HUDEP-2 (cell line): ENCODE results near the gene AGXT.

ENCODE experiments used
- DNase-seq, 76 experiments: peaks; one replicate each; lab custom pipeline; 2025; ENCODE audit not compliant: unreplicated experiment in 76 of 76; lab: John Stamatoyannopoulos, UW

Gene AGXT

DNA sequence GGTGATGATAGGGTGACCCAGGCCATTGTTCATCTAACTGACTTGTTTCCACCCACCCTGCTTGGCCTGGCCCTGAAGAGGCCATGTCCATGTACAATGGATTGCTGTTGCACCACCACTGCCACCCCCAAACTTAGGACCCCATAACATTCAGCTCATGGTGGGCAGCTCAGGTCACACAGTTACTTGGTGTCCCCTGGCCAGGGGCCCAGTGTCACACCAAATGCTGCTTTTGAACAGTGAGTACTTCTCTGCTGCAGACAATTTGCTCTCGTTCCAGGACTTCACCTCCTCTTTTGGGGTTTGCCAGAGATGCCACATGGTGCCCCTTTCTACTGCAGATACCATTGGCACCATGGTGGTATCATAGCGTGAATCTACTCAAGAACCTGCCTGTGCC, 15.6 kb downstream of the AGXT start:
- no peak for DNase-seq

DNA sequence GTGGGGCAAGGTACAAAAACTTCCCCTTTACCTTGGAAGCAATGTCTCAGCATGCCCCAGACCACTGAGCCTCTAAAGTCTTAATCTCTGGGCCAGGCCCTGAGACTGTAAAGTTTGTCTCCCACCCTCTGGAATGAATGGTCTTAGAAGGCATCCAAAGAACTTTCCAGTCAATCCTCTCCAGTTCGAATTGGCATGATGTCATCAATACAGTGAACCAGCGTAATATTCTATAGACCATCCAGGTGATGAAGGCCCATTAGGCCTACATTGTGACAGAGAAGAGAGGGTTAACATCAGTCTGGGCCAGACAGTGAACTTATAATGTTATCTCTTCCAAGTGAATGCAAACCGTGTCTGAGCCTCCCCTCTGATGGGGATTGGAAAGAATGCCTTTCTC, 16.1 kb downstream of the AGXT start:
- DNase-seq: no peak

DNA sequence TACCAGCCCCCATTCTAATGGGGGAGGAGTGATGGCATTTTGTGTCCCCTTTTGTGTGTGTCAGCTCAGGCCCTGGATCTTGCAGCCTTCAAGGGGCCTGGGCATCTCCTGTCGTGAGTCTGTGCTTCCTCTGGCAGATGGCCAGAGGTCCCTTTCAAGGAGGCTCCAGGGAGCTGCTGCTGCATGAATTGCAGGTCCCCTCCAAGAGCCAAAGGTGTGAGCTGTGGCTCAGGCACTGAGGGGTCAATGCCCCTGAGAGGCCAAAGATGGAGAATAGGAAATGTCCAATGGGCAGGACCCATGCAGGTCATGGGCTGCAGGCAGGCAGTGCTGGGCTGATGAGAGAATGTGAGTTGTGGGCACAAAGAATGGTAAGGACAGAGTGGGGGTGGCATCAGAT, 16.9 kb downstream of the AGXT start:
- no peak for DNase-seq

DNA sequence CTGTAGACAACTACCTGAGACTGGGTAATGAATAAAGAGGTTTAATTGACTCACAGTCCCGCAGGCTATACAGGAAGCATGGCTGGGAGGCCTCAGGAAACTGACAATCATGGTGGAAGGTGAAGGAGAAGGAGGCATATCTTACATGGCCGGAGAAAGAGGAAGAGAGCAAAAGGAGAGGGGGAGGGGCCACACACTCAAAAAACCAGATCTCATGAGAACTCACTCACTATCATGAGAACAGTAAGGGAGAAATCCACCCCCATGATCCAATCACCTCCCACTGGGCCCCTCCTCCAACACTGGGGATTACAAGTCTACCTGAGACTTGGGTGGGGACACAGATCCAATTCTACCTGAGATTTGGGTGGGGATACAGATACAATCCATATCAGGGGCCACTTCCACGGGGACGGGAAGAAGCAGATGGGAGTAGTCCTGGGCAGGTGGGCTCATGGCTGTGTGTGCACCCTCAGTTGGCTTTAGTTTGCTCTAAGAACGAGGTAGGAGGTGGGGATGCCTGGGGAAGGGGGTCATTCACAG, 17.5 kb downstream of the AGXT start:
- no peak for DNase-seq

DNA sequence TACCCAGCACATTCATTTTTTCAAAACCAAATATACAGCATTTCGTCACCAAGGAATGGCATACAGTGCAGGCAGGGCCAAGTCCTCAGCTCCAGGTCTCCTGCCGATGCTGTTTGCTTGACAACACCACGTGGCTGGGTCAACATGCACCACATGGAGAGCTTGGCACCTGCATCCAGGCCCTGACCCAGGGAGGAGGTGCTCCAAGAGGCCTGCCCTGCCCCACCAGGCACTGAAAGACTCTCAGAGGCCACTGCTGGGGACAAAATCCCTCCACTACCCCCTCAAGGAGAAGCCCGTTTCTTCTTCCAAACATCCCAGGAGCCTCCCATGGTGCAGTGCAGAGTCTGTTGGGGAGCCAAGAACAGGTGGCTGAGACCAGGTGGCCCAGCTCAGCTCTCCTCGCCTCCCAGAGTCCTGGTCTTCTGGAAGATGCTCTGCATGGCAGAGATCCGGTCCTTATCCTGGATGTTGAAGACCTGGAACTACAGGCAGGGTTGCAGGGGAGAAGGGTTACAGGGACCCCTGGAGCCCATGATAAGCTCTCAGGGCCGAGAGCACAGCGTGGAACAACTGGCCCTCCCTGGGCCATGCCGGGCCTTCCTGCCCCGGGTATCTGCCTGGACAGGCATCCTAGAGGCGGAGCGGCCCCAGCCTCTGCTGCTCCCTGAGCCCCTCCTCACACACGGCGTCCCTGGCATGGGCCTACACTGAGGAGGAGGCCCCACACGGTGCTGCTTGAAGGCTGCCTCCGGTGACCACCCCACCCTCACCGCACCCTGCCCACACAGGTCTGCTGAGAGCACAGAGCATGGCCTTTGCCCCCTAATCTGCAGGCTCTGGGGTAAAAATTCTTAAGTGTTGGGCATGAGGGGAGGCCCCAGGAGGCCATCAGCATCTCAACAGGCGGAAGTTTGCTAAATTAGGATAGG, 18.3 kb downstream of the AGXT start:
- DNase-seq: no peak

DNA sequence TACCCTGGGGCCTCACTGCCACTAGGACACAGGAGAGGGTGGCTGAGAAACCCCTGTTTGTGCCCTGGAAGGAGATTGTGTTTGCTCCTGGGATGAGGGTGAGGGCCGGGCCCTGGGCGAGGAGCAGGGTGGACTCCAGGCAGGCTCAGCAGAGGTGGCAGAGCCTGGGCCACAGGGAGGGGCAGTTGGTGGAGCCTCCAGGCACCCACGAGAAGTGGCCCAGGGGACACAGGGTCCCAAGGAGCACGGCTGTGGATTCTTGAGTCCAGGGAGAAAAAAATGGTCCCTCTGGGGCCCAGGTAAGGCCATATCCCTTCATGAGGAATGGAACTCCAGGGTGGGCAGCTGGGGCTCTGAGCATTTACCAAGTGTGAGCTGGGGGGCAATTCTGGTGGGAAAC, 19.0 kb downstream of the AGXT start:
- DNase-seq: no peak

DNA sequence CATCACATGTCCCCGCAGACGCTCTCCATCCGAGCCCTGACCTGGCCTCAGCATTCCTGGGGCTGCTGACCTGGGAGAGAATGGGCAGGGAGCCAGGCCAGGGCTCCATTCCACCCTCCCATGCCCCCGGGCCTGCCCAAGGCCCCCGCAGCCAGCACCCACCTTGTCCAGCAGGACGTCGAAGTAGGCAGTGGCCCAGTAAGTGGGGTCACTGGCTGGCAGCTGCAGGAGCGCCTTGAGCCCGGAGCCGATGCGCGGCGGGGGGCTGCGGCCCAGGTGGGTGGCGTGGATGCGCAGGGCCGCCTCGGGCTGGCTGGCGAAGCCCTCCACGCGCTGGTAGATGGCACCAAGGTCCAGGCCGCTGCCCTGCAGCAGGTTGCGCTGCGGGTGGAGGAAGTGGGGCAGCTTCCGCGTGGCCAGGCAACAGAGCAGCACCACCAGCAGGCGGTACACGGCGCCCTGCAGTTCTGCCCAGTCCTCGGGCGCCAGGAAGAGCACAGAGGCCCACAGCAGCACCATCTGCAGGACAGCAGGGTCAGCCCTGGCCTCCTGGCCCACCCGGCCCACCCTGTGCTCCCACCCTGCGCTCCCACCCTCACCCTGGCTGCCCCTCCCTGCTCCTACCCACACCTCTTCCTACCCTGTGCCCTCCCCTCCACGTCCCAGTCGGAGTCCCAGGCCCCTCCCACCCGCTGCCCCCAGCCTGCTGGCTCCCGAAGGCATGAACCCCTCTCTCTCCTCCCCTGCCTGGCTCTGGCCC, 19.7 kb downstream of the AGXT start:
- DNase-seq: no peak

DNA sequence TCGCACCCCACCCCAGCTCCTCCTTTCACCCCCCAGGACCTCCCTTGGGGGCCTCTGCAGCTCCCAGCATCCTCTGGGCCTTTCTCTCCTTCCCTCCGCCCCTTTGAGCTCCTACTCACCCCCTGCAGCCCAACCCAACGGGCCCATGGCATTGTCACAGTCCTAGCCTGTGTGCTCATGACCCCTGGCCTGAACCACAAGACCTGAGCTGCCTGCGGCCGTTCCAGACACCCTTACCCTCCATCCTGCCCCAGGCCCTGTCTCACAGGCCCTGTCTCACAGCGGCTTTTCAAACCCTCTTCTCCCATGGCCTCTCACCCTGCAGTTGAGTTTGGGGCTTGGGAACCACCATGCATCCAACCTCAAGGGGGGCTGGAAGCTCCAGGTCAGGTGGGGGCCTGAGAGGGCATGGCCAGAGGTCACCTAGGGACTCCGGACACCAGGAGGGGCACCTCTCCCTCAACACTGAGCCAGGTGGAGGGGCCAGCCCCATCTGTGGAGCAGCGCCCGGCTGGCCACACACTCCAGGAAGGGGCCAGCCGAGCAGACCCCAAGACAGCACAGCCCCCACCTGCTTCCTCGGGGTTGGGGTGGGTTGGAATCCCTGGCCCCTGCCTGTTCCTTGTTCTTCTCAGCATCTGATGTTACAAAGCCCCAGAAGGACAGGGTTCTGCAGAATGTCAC, 20.4 kb downstream of the AGXT start:
- DNase-seq: no peak

DNA sequence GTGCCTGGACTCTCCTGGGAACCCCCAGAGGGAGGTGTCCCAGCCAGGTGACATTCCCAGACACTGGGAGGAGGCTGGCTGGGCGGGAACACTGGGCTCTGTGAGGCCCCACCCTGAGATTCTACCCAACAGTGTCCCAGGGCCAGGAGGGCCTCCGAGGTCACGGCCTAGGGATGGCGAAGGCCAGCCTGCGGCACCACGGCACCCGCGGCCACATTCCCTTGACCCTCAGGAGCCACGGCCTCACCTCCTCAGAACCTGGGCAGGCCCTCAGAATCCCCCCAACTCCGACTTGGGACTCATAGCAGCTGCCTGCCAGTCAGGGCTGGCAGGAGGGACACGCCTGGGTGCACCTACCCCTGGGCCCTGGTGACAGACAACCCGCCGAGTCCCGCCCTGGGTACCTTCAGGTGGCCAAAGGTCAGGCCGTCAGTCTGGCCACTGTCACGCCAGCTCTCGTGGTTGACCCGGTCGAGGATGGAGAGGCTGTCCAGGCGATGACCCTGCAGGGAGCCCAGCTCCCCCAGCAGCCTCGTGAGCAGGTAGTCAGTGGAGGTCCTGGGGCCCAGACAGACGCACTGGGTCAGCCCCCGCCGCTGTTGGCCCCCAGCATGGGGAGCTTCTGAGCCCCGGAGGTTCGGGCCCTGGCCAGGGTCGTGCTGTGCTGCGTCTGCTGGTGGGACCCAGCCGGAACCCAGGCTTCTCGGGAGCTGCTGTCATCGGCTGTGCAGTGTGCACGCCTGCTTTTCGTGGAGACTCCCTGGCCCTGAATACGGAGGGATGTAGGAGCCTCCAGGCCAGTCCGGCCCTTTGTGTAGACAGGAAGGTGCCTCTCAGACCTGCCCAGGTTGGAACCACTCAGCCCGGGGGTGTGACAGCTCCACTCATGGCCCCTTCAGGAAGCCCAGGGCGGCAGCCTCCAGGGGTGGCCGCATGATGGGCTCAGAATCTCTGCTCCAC, 21.3 kb downstream of the AGXT start:
- no peak for DNase-seq

DNA sequence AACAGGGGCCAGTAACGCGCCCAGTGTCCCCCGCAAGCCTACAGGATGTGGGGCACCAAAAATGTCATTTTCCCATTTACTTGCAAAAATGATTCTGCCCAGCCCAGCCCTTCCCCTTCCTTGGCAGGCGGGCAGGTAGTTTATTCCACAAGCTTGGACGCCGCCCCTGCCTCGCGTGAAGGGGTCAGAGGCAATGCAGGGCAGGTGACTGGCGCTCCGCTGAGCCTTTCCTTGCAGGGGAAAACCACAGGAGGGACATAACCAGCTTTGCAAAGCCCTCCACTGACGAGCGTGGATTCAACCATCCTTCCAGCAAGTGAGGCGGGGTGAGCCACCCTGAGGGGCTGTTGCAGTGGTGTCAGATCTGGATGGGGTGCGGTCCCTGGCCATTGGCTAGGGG, 22.1 kb downstream of the AGXT start:
- no peak for DNase-seq

DNA sequence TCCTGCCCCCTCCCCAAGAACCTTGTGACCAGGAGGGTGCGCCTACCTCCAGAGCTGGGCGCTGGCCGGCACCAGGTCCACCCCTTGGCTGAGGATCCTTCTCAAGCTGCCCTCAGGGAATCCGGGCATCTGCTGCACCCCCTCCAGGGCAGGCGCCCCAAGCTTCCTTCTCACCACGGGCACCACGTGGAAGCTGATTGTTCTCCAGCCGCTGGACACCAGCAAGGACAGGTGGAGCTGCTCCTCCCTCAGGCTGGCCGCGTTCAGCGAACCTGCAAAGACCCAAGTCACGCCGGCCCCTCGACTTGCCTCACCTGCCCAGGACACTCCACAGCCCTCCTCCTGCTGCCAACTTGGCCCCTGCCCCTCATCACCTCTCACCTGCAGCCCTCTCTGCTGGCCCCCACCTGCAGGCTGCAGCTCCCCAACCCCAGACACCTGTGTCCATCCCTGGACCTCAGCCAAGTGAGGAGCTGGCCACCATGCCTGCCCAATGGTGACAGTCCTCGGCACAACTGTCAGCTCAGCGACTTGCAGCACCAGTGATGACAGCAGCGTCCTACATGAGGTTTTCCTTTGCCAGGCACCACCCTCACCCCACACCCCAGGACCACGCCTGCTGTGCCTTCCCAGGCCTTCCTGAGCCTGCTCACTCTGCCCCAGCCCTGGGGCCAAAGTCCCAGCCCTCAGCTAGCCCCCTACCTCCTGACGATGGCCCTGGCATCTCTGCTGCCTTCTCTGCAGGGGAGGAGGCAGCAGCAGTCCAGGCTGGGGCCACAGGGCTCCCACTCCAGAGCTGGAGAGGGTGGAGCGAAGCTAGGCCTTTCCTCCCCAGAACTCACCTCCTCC, 23.1 kb downstream of the AGXT start:
- DNase-seq: no peak

DNA sequence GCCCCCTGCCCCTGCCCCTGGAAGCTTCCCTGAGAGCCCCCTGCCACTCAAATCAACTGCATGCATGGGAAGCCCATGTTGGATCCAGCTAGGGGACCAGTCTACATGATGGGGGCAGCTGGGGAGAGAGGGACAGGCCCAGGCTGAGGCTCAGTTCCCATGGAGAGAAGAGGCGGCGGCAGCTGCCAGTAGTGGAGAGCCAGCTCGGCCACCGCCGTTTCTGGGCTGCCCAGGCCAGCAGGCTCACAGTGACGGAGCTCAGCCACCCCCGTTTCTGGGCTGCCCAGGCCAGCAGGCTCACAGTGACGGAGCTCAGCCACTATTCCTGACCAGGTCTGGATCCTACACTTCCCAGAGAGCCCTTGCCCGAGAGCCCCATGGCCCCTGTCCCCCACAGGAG, 23.7 kb downstream of the AGXT start:
- DNase-seq: no peak

DNA sequence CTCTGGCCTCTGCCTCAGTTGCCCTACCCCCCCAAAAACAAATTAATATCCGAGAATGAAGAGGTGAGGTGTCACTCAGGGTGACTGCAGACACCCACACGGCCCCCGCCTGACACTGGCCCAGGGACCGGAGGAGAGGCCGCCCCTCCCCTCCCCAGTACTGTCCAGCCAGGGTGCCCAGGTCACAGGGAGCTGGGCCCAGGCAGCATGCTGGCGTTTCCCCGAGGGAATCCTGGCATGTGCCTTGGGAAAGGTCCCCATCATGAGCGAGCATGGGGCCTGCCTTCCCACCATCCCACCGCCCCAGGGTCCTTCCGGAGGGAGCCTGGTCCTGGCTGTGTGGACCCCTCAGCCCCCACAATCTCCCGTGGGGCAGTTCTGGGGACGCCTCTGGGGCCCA, 24.3 kb downstream of the AGXT start:
- DNase-seq: no peak

DNA sequence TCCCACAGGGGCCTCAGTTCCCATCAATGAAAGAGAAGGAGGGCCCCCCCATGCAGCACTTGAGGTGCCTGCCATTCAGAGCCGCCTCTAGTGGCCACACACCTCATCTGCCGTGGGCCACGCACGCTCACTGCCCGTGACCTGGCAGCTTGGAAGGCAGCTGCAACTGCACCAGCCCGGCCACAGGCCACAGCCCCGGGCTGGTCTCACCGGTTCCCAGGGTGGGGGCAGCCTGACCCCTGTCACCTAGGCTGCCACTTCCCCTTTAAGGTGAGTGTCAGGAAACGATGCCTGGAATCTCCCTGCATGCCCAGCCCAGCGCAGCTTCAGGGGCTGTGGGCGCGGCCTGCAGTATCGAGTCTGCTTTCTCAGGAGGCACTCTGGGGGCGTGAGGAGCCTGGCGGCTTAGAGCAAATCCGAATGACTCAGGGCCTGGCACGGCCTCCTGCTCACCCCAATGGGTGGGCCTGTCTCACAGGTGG, 24.8 kb downstream of the AGXT start:
- DNase-seq: no peak

DNA sequence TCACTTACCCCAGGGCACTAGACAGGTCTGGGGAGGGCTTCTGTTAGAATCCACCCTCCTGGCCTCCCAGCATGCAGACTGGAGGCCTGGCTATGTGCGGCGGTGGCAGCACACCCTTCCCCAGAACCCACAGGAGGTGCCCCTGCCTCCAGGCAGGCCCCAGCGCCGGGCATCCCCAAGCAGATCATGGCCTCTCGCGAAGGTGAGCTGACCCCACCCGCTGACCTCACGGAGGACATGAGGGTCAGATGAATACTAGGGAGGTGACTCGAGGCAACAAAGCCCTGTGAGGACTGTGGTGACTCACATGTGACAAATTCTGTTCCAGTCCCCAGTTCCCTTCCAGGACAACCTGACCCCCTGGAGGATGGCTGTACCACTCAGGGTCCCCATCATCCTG, 25.4 kb downstream of the AGXT start:
- DNase-seq: no peak

DNA sequence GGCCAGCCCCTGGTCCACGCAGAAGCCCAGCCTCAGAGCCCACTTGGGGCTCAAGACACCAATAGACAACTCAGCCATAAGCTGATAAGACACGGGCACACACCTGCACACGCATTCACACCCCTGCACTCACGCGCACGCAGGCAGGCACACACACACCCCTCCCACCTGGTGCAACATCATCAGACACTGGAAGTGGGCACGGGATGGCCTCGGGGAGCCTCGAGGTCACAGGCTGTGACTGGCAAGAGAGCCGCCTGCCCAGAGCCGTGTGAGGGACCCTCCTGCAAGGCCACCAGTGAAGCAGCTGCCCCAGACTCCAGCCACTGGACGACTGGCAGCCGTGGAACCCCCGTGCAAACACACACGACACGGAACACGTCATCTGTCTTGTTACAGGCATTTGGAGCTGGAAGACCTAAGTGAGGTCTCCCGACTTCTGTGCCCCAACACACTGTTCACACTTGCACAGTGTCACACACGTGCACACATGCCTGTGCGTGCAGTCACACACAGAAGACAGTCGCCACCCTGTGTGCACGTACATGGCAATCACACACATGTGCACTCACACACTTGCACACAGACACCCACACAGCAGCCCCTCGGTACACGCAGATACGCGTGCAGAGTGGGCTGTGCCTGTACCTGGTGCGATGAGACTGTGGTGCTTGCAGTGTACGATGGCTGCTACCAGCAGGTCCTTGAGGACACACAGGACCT, 26.4 kb downstream of the AGXT start:
- DNase-seq: no peak

DNA sequence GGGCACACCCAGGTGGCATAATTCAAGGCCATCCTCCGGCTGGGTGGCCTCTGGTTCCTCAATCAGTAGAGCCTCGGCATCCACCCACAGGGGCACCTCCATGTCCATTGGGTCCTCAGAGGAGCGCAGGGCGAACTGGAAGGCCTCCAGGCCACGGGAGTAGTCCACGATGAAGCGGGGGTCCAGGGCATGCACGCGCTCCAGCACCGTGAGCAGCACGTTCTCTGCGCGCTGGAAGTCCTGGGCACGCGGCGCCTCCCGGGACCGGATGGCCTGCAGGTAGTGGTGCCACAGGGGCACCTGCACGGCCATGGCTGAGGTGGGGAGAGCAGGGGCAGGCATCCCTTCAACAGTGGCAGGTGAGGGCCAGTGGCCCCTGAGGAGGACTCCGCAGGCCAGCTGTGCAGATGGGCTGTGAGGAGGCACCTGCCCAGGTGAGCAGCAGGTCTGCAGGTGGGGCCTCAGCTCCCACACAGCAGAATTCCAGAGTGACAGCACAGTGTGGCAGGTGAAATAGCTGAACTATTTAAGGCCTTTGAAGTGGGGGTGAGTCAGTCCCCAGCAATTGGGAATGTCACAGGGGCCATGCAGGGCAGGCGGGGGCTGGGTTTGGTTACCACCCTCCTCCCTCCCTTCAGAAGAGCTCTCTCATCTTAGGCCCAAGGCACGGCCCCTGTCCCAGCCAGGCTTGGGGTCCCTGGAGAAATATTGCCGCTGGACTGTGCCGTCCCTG, 27.2 kb downstream of the AGXT start, which contains the start of gene MAB21L4:
Gene MAB21L4, minus strand, starts transcription at position 501 of the 733 bp plus-strand sequence. Its CDS starts 159 bp downstream, at position 342.
- no peak for DNase-seq

DNA sequence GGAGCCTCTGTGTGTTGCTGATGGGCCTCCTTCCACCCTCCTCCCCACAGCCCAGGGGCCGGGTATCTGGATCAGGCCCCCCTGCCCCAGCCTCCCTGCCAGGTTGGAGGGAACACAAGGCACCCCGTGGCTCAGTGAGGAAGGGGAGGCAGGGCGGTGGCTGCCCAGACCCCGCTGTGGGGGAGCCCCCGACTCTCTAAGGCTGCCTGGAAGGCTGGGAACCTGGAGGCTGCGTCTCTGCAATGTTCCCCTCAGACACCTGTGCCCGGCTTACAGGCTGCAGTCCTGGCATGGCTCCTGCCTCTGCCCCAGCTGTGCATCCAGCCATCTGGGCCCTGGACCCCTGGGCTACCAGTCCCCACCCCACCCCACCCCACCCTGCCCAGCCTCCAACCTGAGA, 27.8 kb downstream of the AGXT start:
- no peak for DNase-seq
